GM11168 (cell line): ENCODE measurements around the gene TMEM183A.

Experiments
- in situ Hi-C: fragments of 300-500 bp; cut with MboI; formaldehyde crosslinking; loops from one replicate; pipeline ENCODE4 v1.12.0; 2022; ENCODE audit warnings: low sequenced_read_pairs; ENCODE audit not compliant: unreplicated experiment

Gene TMEM183A

DNA sequence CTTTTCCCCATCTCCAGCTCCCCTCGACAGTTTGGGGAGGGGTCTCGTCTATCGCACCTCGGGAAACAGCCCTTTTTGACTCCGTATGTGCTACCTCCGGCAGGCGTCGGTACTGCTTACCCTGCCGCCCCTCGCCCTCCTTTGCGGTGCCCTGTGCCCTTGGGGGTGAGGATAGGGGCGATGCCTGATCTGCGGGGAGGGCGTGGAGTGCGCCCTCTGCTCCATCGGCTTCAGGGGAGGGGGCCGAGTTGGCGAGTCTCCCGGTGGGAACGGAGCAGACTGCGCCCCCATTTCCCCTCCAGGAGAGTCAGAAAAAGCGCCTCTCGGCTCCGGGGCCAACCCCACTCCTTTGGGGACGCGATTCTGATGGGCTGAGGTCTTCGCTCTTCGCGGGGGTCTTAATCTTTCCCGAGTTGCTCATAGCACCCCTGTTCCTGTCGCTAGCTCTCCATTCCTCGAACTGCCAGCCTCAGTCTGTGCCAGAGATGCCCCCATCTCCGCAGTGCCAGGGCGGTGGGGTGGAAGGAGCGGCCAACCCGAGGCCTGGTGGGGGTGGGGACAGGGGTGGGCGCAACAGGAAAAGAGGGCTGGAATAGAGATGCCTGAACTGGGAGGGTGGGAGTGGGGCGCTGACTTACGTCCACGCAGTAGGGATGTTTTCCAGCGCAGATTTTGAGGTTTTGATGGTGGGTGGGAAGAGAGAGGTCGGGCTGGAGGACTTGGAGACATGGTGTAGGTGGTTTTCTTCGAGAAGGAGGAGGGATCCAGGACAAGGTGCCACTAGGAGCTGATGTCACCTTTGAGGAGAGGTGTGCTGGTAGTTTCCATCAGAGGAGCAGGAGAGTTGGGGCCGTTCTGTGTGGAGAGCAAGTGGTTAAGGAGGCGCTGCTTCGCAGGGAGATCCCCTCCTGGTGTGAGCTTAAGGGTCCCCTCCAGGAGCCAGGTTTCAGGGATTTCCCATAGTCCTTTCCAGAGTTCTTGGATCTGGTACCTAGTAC is 19.8 kb downstream of the TMEM183A start:
- in situ Hi-C loops = no loop called here

DNA sequence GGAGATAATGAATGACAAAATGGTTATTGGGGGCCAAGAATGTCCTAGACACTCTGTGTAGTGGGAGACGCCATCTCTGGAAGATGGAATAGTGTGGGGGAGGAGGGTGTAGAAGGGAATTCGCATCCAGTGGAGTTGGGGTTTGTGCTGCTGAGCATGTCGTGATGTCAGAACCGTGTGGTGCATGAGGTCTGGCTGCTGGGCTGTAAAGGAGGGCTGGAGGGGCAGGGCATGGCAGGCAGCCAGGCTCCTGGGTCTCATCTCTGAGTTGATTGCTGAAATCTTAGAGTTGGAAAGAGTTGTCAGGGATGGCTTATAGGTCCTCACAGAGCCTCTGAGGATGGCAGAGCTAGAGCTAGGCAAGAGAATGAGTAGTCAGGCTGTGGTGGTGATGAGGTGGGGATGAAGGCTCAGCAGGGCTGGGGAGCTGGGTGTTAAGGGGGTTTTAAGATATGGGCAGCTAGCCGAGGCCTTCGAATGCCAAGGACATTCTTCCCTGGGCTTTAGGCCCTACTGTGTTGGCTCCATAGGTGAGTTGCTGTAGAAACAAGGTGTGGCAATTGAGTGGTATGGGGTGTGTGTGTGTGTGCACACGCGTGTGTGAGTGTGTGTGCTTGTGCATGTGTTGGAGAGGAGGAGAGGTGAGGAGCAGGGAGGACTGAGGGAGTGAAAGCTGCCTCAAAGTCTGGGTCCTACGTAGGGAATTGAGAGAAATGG is 21.1 kb downstream of the TMEM183A start:
- in situ Hi-C loops = no loop called here

DNA sequence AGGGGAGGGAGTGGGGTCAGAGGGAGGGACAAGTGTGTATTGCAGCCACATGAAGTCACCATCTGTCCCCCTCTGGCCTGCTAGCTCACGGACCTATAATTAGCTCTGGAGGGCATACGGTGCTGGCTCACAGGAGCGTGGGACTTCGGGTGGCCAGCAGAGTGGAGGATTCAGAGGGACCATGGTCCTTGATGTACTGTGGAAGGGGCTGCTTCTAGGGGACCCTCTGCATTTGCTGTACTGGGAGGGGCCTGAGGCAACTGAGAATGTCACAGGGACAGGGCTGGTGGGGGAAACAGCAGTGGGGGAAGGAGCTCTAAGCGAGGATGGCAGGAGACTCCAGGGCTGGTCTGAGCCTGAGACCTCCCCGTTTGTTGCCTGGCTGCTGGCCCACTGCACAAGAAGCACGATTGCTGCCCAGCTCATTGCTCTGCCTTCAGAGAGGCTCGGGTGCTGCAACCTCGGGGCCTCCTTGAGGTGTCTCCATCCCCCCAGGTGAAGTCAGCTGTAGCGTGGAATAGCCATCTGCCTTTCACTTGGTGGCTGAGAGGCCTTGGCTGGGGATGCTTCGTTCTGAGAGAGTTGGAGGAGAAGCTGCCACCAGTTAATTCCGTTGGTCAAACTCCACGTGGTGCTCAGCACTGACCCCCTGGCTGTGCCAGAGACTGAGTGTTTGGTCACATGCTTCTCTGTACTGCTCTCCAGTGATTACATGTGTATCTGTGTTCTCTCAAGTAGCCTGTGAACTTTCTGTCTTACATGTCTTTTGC is 21.8 kb downstream of the TMEM183A start:
- in situ Hi-C loops = no loop called here

DNA sequence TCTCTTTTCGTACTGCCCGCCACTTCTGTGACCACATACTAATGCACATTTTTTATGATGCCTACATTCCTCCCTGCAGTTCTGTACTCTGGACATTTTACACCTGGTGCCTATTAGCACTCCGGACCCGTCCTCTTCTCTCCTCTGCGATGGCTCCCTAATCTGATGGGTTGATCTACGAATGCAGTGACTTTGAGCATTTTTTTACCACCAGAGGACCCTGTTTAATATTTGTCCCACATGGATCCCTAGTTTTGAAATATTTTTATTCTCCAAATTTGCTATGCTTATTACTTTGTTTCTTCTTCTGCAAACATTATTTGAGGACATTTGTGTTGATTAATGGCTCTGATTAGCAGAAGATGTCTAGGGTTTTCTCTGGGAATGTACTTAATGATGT is 24.3 kb downstream of the TMEM183A start:
- in situ Hi-C loops = loop anchor here (5.0 kb wide), 1 partner anchor 186 kb away; no protein-coding TSS in a partner anchor

DNA sequence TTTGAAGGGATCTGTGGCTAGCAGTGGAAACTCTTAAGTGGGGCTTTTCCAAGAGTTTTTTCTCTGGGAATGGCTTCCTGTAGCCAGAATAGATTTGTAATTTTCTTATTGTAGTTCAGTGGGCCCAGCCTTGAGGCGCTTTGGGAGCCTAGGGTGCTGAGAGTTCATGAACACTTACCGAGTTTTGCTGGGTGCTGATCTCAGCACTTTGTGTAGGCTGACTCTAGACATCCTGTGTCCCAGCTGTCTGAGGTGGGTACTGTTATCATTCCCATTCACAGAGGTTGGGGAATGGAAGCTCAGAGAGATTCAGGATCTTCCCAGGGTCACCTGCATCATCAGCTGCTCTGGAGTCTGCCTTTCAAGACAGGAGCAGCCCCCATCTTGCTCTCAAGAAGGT is 26.1 kb downstream of the TMEM183A start:
- in situ Hi-C loops = loop anchor here (5.0 kb wide), 1 partner anchor 184 kb away; no protein-coding TSS in a partner anchor

DNA sequence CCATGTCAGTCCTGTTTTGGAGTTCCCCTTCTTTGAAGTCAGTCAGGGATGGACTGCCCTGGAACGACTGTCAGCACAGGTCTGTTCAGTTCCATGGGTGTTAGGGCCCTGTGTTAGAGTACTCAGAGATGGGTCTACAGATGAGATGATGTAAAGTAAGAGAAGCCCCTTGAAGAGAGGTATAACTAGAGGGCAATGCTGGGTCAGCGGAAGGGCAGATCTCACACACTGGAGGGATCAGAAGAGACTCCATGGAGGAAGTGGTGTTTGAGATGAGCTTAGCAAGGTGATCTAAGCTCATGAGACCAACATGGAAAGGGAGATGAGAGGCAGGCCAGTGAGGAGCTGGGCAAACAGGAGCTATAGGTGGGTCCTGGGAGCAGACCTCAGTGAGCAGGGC is 26.7 kb downstream of the TMEM183A start:
- in situ Hi-C loops = loop anchor here (5.0 kb wide), 1 partner anchor 183 kb away; no protein-coding TSS in a partner anchor

DNA sequence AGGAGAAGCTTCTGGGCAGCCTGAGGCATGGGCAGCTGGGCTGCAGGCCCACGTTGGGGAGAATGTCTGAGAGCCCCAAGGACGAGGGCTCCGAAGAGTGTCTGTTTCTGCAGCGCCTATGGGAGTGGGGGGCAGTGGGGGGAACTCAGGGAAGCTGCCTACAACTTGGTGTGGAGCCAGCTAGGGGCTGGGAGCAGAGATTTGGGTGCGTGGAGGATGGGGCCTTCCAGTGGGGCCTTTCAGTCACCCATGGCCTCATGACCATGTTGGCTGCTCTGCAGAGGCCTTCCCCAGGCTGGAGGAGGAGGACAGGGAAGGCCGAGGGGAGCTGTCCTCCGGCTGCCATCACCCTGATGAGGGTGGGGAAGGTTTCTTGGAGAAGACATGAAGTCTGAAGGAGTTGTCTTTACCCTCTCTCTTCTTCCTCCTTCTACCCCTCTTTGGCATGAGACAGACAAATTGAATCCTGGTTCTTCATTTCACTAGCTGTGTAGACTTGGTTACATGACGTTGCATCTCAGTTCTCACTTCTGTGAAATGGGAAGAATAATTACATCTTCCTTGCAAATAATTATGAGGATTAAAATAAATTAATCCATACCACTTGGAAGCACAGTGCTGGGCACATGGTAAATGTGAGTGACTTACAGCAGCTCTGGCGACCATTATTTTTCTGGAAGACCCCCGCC is 27.4 kb downstream of the TMEM183A start:
- in situ Hi-C loops = loop anchor here (5.0 kb wide), 1 partner anchor 183 kb away; no protein-coding TSS in a partner anchor

DNA sequence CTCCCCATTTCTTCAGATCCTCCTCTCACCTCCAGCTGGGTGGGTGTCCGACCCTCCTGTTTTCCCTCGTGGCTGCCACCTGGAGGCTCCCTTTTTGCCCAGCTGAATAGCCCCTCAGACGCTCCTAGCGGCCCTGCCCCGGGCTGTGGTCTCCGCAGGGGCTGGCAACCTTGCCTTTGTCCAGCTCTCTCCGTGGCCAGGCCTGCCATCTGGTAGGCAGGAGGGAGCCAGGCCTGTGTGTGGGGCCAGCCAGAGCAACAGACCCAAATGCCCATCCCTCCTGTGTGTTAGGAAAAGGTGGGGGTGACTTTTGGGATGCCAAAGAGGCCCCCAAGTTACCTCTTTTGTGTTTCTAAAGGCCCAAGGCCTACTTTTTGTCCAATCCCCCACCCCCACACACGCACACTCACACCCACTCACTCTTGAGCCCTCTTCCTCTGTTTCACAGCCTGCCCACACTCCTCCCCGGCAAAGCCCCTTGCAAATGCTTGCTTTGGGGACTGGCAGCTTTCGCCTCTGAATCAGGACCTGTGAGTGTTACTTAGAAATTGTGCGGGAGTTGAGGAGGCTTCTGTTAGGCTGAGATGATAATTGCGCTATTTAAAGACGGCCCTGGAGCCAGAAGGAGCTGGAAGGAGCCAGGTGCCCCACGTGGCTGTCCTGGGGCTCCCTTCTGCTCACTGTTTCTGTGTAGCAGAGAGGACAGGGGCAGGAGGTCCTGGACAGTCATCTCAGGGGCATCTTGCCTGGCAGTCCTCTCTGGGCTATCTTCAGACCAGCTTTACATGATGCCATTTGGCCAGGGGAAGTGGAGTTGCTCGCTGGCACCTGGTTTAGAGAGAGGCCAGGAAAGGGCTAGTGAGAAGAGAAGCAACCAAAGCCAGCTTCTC is 28.2 kb downstream of the TMEM183A start:
- in situ Hi-C loops = no loop called here

DNA sequence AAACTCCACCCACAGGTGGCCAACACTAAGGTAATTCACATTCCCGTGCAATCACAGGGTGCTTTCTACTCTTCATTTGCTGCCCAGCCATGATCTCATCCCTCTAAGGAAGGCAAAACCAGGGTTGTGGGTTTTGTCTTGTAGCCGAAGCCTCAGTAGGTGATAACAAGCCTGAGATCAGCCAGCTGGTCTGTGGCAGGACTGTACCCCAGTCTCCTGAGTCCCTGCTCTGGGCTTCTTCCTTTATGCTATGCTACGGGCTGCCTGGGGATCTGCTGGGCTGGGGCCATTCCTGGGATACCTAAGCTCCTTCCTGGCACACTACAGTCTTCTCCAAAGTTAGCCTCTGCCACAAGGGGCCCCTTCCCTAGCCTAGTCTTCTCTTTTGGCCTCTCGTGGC is 29.0 kb downstream of the TMEM183A start:
- in situ Hi-C loops = no loop called here

DNA sequence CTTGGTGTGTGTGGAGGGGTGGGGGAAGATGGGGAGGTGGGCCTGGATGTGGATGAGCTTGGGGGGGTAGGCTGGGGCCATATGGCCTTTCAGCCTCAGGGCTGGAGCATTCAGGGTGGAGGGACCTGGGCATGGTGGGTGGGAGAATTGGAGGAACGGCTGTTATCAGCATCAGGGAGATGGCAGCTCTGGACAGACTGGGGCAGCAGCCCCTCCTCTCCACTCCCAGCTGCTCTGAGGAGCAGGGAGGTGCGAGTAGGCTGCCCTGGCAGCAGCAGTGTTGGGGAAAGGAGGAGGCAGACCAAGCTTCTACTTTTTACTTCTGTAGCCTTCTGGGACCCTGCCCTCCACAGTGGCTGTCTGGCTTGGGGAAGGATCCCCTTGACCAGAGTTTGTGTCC is 29.4 kb downstream of the TMEM183A start:
- in situ Hi-C loops = no loop called here

DNA sequence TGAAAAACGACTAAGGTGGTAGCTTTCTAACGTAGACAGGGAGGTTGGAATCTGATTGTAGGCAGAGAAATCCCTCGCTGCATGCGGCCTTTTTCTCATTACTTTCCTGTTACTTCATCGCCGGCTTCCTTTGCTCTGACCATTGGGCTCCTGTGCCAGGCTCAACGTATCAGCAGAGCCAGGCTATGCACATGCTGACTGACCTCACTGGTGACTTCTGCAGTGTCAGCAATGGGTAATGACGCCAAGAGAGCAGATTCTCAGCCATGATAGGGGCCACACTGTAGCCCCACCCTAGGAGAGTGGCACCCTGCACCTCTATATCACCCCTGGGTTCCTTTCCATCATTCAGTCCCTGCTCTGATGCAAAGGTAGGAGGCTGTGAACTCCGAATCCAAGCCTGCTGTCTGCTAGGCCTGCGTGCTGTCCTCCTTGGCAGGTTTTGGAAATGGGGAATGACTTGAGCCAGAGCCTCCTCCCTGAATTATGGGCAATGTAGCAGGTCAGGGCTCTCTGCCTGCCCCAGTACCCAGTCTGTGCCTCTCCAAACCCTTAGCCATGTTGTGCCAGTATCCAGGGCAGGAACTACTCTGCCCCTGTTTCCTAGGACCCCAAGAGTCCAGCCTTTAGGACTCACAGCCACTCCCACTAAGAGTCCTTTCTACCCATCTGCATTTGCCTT is 30.5 kb downstream of the TMEM183A start:
- in situ Hi-C loops = no loop called here

DNA sequence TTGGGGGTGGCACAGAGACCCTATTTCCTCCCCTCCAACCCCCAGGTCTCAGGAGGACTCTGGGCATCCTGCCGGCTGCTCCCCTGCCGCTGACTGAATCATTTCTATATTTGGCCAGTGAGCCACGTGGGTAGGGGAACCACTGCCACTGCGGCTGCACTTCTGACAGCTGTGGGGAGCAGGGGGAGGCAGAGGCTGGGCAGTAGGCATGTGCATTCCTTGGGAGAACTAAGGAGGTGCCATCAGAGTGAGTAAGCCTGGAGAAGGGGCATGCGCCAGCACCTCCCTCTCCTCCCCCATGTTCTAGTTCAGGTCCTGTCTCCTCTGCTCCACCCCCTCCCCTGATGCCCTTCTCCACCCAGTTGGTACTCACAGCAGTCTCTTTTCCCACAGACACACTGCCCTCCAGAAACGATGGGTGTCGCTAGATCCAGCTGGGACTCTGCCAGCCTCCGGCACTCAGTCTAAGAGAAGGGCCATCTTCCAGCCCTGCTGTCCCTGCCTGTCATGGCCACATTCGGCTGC is 31.1 kb downstream of the TMEM183A start:
- in situ Hi-C loops = no loop called here

DNA sequence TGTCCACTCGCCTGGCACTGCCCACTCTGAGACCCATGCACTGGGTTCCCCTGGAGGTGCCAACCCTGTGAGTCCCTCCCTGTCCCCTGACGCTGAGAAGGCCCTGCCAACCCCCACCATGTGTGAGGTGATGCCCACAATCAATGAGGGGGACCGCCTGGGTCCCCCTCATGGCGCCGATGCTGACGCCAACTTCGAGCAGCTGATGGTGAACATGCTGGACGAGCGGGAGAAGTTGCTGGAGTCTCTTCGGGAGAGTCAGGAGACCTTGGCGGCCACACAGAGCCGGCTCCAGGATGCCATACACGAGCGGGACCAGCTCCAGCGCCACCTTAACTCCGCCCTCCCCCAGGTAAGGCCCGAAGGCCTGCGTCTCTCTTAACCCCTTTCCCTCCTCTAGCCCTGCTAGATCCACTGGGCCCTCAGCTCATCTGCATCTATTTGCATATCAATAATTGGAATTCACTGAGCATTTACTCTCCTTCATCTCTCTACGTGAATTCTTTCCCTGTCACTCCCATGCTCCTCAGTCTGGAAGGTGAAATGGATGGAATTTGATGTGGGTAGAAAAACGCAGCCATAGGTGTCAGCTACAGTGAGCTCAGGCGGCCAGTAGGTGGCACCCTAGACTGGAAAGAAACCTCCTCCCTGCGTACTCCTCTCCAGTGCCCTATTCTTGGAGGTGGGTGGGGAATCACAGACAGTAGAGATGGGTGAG is 31.9 kb downstream of the TMEM183A start:
- in situ Hi-C loops = no loop called here

DNA sequence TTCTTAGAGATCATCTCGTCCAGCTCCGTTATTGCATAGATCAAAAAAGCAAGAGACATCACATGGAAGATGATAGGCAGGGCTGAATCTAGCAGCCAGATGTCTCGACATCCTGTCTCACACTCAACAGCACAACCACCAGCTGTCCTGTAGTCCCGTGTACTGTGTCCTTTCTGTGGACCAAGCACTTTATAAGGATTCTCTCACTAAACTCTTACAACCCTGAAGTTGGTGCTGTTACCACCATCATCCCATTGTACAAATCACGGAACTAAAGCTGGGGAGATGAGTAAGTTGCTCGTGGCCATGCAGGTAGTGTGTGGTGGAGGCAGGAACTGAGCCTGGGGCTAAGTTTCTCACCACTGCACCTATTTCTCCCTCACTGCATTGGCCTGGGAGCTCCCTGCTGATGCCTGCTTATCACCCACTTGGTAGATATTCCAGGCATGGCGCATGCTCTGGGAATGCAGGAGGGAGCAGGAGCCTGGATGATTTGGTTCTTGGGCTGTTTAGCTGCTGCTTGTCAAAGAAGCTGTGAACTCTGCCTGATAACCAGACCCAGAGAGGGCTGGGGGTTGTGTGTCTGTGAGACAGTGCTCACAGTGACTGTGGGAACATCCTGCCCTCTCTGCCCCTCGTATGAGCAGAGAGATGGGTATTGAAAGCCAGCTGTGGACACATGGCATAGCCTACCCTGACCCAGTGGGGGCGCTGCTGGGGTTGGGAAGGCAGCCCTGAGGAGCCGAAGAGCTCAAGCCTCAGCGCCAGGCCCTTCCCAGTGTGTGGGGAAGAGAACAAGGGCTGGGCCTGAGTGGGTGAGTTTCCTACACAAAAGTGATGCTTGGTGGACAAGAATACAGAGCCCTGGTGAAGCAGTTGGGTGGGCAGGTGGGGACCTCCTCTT is 32.7 kb downstream of the TMEM183A start:
- in situ Hi-C loops = no loop called here

DNA sequence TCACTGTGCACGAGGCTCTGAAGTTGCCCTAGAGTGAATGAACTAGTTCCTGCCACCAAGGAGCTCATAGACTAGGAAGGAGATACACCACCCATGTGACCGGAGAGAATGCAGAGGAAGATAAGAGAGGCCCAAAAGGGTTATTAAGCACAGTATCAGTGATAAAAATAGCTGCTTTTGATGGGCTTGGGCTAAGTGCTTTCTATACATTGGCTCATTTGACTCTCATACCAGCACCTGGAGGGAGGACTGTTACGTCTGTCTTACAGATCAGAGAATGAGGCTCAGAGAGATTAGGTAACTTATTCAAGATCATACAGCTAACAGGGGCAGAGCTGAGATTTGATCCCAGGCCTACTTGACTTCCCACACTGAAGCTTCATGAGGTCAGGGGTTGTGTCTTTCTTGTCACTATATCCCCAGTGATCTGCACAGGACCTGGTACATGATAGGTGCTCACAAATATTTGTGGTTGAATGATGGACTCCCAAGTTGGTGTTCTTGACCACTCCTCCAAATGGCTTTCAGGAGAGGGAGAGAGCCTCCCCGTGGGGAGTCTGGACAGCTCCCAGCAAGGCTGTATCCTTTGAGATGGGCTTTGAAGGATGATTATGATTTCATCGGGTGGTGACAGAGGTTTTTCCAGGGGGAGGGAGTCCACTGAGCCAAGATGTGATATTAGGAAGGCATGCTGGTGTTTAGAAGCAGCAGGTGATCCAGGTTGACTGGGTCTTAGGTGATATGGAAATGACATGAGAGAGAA is 33.5 kb downstream of the TMEM183A start:
- in situ Hi-C loops = no loop called here
